SU-DHL-6 (cell line): ENCODE measurements around the gene RNF5.
"Not testable (repeated sequence)": the region's sequence is repeated elsewhere in the genome, so short reads cannot be mapped to it uniquely, and the experiment has no call there.

Experiments used
- H2AFZ ChIP-seq: fragments of 200-600 bp; sonication (generic); 2 replicates; pipeline ENCODE4 v1.6.1; 2014; ENCODE audit warnings: low read depth, mild to moderate bottlenecking, moderate library complexity, mixed read lengths, antibody characterized with exemption, low read length; ENCODE audit not compliant: severe bottlenecking
- H3F3A ChIP-seq: fragments of 200-600 bp; shearing (Covaris generic); 2 replicates; pipeline ENCODE4 v1.6.0; 2016; ENCODE audit warnings: antibody characterized with exemption, mild to moderate bottlenecking; ENCODE audit not compliant: insufficient read depth
- H3K27ac ChIP-seq: fragments of 200-600 bp; sonication (generic); 2 replicates; pipeline ENCODE4 v1.5.1; 2016; ENCODE audit warnings: low read depth, mild to moderate bottlenecking, low read length, moderate library complexity, mixed read lengths
- H3K27me3 ChIP-seq: fragments of 200-600 bp; sonication (generic), shearing (Covaris generic); 2 replicates; pipeline ENCODE4 v1.6.0; 2014; ENCODE audit warnings: mild to moderate bottlenecking, low read length
- H3K36me3 ChIP-seq: fragments of 200-600 bp; sonication (generic); 2 replicates; pipeline ENCODE4 v1.6.1; 2014; ENCODE audit warnings: mild to moderate bottlenecking, low read length, mixed read lengths
- H3K4me2 ChIP-seq: fragments of 300-600, 200-600 bp; shearing (Covaris generic), sonication (generic); 2 replicates; pipeline ENCODE4 v1.6.0; 2014; ENCODE audit warnings: low read length, low read depth, mild to moderate bottlenecking; ENCODE audit not compliant: poor library complexity, severe bottlenecking
- H3K4me3 ChIP-seq: fragments of 200-600 bp; sonication (generic); 2 replicates; pipeline ENCODE4 v1.5.1; 2014; ENCODE audit warnings: antibody characterized with exemption, low read length, mild to moderate bottlenecking, mixed read lengths; ENCODE audit not compliant: insufficient read depth, poor library complexity, severe bottlenecking
- H3K79me2 ChIP-seq: fragments of 200-600 bp; sonication (generic); 2 replicates; pipeline ENCODE4 v1.6.1; 2014; ENCODE audit warnings: mild to moderate bottlenecking, low read length, moderate library complexity; ENCODE audit not compliant: insufficient read depth
- H3K9ac ChIP-seq: fragments of 200-600 bp; sonication (generic); 2 replicates; pipeline ENCODE4 v1.7.0; 2014; ENCODE audit warnings: mild to moderate bottlenecking, low read length
- H3K9me2 ChIP-seq: fragments of 200-600 bp; sonication (generic); replicated peaks from 2 replicates; pipeline ENCODE4 v1.6.1; 2014; ENCODE audit warnings: low read length; ENCODE audit not compliant: insufficient read depth
- H3K9me3 ChIP-seq: fragments of 200-600 bp; sonication (generic); 2 replicates; pipeline ENCODE4 v1.6.1; 2014; ENCODE audit warnings: low read length, mixed read lengths; ENCODE audit not compliant: insufficient read depth
- H4K20me1 ChIP-seq: fragments of 200-600 bp; sonication (generic); 2 replicates; pipeline ENCODE4 v1.6.1; 2014; ENCODE audit warnings: low read depth, mild to moderate bottlenecking, antibody characterized with exemption, low read length, moderate library complexity, mixed read lengths
- EZH2phosphoT487 ChIP-seq: fragments of 200-600 bp; sonication (generic), shearing (Covaris generic); conservative IDR thresholded peaks from 2 replicates; pipeline ENCODE4 v1.6.1; 2018; ENCODE audit warnings: mild to moderate bottlenecking, antibody characterized with exemption, low read length, moderate library complexity, mixed read lengths
- TF ChIP-seq, protein P1 (sequence below): fragments of 200-600 bp; sonication (generic); IDR thresholded peaks from one replicate; pipeline ENCODE4 v1.5.1; 2017; ENCODE audit warnings: antibody characterized with exemption, mild to moderate bottlenecking, low read length, moderate library complexity; ENCODE audit not compliant: insufficient read depth, poor library complexity, severe bottlenecking

RNF5 gene

DNA sequence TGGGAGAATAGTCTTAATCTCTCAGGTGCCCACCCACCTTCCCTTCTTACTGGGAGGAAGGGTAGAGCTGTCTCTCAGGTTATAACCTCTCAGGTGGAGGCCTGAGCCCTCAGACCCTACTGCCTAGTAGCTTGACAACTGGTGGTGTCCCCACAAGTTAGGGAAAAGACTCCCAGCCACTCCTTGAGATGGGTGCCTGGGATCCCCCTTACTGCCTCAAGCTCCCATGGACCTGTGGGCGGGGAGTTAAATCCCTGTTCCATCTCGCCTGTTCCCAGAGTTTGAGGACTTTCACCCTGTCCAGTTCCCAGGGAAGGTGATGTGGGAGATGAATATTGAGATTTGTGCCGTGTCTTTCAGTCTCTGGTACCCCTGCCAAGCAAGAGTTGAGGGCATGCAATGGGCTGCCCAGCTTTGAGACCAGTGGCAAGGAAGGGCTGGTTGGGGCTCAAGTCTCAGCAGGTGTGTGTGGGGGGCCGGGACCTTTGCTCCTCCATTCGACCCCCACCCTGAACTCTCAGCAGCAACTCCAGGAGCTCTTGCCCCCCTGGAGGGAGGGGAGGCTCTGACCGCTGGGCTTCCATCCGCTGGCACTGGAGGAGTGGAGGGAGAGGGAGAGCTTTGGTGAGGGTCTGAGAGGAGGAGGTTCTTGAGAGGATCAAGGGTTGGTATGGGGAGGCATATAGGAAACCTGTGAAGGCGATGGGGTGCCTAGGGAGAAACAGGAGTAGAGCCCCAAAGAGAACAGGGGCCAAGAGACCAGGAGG is 12.9 kb downstream of the RNF5 start:
- Histone ChIP-seq H3K27ac (peak overlapping the region; percentile 87), H3K9me3 (no peaks in the 10 kb centered on the region), H4K20me1 (no peaks in the 10 kb centered on the region), H3K4me3 (peak overlapping the region; percentile 60), H2AFZ (no peak overlapping the region), H3K9me2 (no peaks in the 10 kb centered on the region), H3K36me3 (no peaks in the 10 kb centered on the region), H3K9ac (peak overlapping the region; percentile 91), H3K79me2 (peaks cover 30% of the 10 kb centered on the region), H3K4me2 (peak overlapping the region; percentile 95), H3K27me3 (no peaks in the 10 kb centered on the region), H3F3A (peaks cover 32% of the 10 kb centered on the region)
- TF ChIP-seq, protein P1, sequence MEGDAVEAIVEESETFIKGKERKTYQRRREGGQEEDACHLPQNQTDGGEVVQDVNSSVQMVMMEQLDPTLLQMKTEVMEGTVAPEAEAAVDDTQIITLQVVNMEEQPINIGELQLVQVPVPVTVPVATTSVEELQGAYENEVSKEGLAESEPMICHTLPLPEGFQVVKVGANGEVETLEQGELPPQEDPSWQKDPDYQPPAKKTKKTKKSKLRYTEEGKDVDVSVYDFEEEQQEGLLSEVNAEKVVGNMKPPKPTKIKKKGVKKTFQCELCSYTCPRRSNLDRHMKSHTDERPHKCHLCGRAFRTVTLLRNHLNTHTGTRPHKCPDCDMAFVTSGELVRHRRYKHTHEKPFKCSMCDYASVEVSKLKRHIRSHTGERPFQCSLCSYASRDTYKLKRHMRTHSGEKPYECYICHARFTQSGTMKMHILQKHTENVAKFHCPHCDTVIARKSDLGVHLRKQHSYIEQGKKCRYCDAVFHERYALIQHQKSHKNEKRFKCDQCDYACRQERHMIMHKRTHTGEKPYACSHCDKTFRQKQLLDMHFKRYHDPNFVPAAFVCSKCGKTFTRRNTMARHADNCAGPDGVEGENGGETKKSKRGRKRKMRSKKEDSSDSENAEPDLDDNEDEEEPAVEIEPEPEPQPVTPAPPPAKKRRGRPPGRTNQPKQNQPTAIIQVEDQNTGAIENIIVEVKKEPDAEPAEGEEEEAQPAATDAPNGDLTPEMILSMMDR, result no peak
- no peak for TF ChIP-seq EZH2phosphoT487

DNA sequence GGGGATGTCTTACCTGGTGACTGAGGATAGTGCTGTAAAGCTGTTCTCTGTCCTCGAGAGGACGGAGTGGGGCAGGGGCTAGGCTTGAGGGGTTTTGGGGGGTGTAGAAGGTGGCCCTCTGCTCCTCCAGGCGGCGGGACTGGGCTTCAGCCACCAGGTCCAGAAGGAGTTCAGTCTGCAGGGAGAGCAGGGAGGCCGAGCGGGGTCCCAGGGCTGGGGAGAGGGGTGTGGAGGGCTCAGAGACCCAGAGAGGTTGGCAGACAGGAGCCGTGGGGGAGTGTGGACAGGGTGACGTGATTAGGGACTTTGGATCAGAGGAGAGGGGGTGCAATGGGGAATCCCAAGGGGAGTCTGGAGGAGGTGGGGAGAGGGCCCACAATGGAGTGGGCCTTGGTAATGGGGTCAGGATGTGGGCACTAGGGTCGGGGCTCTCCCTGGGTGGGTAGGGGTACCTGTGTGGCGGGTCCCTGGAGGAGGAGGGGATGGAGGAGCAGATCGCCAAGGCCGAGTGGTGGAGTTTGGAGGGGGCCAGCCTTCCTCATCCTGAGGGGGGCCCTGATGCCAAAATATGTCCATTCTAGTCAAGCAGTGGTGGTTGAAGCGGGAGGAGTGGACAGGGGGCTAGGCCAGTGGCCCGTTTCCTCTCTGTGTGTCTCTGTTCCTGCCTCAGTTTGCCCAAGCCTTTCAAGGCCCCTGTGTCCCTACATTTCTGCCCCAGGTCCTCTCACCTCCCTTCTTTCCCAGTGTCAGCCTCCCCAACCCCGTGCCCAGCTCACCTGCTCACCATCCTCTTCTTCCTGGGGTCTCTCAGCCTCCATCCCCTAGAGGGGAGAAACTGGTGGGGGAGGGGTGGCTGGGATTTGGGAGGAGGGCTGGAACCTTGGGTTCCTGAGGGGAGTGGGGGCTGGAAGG is 13.7 kb downstream of the RNF5 start:
- H3K4me3 ChIP-seq, result peak overlapping the region; percentile 60
- no peaks in the 10 kb centered on the region for H4K20me1 ChIP-seq
- H3K36me3 ChIP-seq, result no peaks in the 10 kb centered on the region
- TF ChIP-seq, protein P1, result no peak
- TF ChIP-seq EZH2phosphoT487, result no peak
- peak overlapping the region; percentile 87 for H3K27ac ChIP-seq
- H3K9me2 ChIP-seq, result no peaks in the 10 kb centered on the region
- peaks cover 40% of the 10 kb centered on the region for H3F3A ChIP-seq
- H3K27me3 ChIP-seq, result no peaks in the 10 kb centered on the region
- no peaks in the 10 kb centered on the region for H3K9me3 ChIP-seq
- peaks cover 30% of the 10 kb centered on the region for H3K79me2 ChIP-seq
- peak overlapping the region; percentile 91 for H3K9ac ChIP-seq
- peak overlapping the region; percentile 95 for H3K4me2 ChIP-seq
- peak overlapping the region; percentile 66 for H2AFZ ChIP-seq

DNA sequence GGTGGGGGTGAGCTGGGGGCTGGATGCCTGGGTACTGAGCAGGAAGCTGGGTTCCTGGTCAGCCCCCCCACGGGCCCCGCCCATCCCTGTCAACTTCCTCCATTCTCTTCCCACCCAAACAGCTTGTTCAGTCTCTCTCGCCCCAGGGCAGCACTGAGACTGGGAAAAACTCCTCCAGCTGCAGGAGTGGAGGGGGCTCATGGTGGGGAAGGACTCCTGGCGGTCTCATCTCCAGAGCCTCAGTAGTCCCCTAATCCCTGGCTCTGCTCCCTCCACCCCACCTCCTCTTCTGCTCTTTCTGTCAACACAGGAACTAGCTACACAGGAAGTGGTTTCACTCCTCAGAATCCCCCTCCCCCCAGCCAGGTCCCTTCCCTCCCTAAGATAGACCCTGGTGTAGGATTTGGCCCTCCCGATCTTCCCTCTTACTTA is 14.4 kb downstream of the RNF5 start, which contains the start of gene GPSM3:
TSS of gene GPSM3 (minus strand) at position 36 of the 432 bp plus-strand sequence. CDS start 130 bp downstream, outside the sequence.
- Histone ChIP-seq H3F3A (peaks cover 47% of the 10 kb centered on the region), H4K20me1 (no peaks in the 10 kb centered on the region), H3K27me3 (no peaks in the 10 kb centered on the region), H3K4me2 (peak within 1 kb of the TSS; percentile 95), H3K4me3 (peak within 1 kb of the TSS; percentile 60), H3K9me2 (no peaks in the 10 kb centered on the region), H3K27ac (peak within 1 kb of the TSS; percentile 87), H3K79me2 (peaks cover 30% of the 10 kb centered on the region), H3K9ac (peak within 1 kb of the TSS; percentile 91), H2AFZ (peak within 1 kb of the TSS; percentile 66), H3K36me3 (no peaks in the 10 kb centered on the region), H3K9me3 (no peaks in the 10 kb centered on the region)
- TF ChIP-seq, protein P1, result no peak
- TF ChIP-seq EZH2phosphoT487, result no peak

DNA sequence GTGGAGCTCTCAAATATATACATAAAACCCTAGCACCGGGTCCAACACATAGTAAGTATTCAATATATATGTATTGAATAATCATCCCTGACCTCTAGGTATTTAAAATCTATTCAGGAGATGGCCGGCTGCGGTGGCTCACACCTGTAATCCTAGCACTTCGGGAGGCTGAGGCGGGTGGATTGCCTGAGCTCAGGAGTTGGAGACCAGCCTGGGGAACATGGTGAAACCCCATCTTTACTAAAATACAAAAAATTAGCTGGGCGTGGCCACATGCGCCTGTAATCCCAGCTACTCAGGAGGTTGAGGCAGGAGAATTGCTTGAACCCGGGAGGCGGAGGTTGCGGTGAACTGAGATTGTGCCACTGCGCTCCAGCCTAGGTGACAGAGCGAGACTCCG is 14.9 kb downstream of the RNF5 start:
- peak overlapping the region; percentile 91 for H3K9ac ChIP-seq
- peak overlapping the region; percentile 95 for H3K4me2 ChIP-seq
- peak overlapping the region; percentile 66 for H2AFZ ChIP-seq
- not testable (repeated sequence) for H3K27me3 ChIP-seq, H3K9me3 ChIP-seq, H4K20me1 ChIP-seq, H3K36me3 ChIP-seq, H3K9me2 ChIP-seq
- H3K4me3 ChIP-seq, result peak overlapping the region; percentile 60
- H3K79me2 ChIP-seq, result peaks cover 30% of the 10 kb centered on the region
- peak overlapping the region; percentile 87 for H3K27ac ChIP-seq
- H3F3A ChIP-seq, result peaks cover 47% of the 10 kb centered on the region
